ENCODE data around the gene CD274.

CD274 gene

DNA sequence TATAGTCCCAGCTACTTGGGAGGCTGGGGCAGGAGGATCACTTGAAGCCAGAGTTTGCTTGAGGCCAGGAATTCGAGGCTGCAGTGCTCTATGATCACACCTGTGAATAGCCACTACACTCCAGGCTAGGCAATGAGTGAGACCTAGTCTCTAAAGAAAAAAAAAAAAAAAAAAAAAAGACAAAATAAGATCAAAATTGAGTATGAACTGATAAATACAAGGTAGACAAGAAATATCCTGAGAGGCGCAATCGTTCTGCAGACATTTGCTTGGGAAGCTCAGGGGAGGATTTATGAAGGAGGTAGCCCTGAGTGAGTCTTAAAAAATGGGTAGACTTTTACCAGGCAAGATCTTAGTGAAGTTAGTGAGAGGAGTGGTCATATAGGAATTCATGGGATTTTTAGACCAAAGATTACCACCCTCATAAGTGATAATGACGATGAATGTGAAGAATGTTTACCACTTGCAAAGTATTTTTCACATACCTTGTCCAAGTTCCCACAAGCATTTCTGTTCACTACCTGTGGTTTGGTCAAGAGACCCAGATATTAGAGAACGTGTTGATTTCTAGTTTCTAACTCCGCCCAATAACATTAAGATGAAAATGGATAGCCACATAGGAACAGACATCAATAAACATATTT lies 64.4 kb downstream of the CD274 start:
- TF ChIP-seq, protein P1, sequence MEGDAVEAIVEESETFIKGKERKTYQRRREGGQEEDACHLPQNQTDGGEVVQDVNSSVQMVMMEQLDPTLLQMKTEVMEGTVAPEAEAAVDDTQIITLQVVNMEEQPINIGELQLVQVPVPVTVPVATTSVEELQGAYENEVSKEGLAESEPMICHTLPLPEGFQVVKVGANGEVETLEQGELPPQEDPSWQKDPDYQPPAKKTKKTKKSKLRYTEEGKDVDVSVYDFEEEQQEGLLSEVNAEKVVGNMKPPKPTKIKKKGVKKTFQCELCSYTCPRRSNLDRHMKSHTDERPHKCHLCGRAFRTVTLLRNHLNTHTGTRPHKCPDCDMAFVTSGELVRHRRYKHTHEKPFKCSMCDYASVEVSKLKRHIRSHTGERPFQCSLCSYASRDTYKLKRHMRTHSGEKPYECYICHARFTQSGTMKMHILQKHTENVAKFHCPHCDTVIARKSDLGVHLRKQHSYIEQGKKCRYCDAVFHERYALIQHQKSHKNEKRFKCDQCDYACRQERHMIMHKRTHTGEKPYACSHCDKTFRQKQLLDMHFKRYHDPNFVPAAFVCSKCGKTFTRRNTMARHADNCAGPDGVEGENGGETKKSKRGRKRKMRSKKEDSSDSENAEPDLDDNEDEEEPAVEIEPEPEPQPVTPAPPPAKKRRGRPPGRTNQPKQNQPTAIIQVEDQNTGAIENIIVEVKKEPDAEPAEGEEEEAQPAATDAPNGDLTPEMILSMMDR (IDR thresholded peaks at IDR 0.05; ENCODE audit: borderline replicate concordance, extremely low read depth, low read length, poor library complexity, severe bottlenecking) = no peak
- no peak for TF ChIP-seq EZH2 (IDR thresholded peaks at IDR 0.05; ENCODE audit: borderline replicate concordance, low read depth, low read length, severe bottlenecking)
- no peak overlapping the region for H3K4me2 ChIP-seq (ENCODE audit: insufficient read depth, low read length)

DNA sequence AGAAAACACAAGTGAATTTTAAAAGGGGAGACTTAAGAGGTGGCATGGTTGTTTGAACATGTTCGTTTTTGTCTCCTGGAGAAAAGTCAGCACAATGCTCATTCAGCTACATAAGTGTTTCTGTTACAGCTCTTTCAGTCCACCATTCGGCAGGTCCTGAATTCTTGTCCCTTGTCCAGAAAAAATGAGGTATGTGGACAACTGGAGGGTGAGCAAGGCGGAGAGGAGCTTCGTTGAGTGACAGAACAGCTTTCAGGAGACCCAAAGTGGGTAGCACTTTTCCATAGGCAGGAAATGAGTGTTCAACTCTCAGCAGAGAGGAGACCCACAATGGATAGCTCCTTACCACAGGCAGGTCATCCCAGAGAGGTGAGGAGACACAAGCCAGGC lies 64.9 kb downstream of the CD274 start:
- ATAC-seq (ENCODE audit: insufficient read depth, low read depth) (no peak), DNase-seq (no peak)
- no peaks in the 10 kb centered on the region for H3K9me3 ChIP-seq (ENCODE audit: insufficient read depth, low read length, severe bottlenecking)
- no peak overlapping the region for H3K27ac ChIP-seq (ENCODE audit: low read length)
- H3K9ac ChIP-seq (ENCODE audit: low read depth, low read length) = no peak overlapping the region
- H3K36me3 ChIP-seq (ENCODE audit: insufficient read depth, low read length) = no peaks in the 10 kb centered on the region
- no peak for TF ChIP-seq EZH2 (IDR thresholded peaks at IDR 0.05; ENCODE audit: borderline replicate concordance, low read depth, low read length, severe bottlenecking)
- TF ChIP-seq, protein P1 (IDR thresholded peaks at IDR 0.05; ENCODE audit: borderline replicate concordance, extremely low read depth, low read length, poor library complexity, severe bottlenecking) = no peak
- no peak overlapping the region for H3K4me3 ChIP-seq (ENCODE audit: low read depth in 1 of 2, low read length in 2 of 2)
- no peaks in the 10 kb centered on the region for H4K20me1 ChIP-seq (ENCODE audit: insufficient read depth, low read length)
- no peaks in the 10 kb centered on the region for H3K79me2 ChIP-seq (ENCODE audit: insufficient read depth, low read length)
- H3K4me1 ChIP-seq (ENCODE audit: insufficient read depth, low read length) = no peaks in the 10 kb centered on the region
- no peak overlapping the region for H3K4me2 ChIP-seq (ENCODE audit: insufficient read depth, low read length)
- H3K27me3 ChIP-seq (ENCODE audit: insufficient read depth, low read length, poor library complexity) = no peaks in the 10 kb centered on the region
- H2AFZ ChIP-seq (ENCODE audit: low read depth, low read length) = no peak overlapping the region

More for the DNA sequence above, 64.4 kb downstream of the CD274 start:
- no peaks in the 10 kb centered on the region for H3K36me3 ChIP-seq (ENCODE audit: insufficient read depth, low read length)
- ATAC-seq (ENCODE audit: insufficient read depth, low read depth) (no peak), DNase-seq (no peak)
- no peaks in the 10 kb centered on the region for H3K27me3 ChIP-seq (ENCODE audit: insufficient read depth, low read length, poor library complexity)
- no peak overlapping the region for H3K27ac ChIP-seq (ENCODE audit: low read length)
- H3K4me1 ChIP-seq (ENCODE audit: insufficient read depth, low read length) = no peaks in the 10 kb centered on the region
- H3K9me3 ChIP-seq (ENCODE audit: insufficient read depth, low read length, severe bottlenecking) = no peaks in the 10 kb centered on the region
- no peak overlapping the region for H2AFZ ChIP-seq (ENCODE audit: low read depth, low read length)
- H3K4me3 ChIP-seq (ENCODE audit: low read depth in 1 of 2, low read length in 2 of 2) = no peak overlapping the region
- H3K9ac ChIP-seq (ENCODE audit: low read depth, low read length) = no peak overlapping the region
- H3K79me2 ChIP-seq (ENCODE audit: insufficient read depth, low read length) = no peaks in the 10 kb centered on the region
- no peaks in the 10 kb centered on the region for H4K20me1 ChIP-seq (ENCODE audit: insufficient read depth, low read length)

DNA sequence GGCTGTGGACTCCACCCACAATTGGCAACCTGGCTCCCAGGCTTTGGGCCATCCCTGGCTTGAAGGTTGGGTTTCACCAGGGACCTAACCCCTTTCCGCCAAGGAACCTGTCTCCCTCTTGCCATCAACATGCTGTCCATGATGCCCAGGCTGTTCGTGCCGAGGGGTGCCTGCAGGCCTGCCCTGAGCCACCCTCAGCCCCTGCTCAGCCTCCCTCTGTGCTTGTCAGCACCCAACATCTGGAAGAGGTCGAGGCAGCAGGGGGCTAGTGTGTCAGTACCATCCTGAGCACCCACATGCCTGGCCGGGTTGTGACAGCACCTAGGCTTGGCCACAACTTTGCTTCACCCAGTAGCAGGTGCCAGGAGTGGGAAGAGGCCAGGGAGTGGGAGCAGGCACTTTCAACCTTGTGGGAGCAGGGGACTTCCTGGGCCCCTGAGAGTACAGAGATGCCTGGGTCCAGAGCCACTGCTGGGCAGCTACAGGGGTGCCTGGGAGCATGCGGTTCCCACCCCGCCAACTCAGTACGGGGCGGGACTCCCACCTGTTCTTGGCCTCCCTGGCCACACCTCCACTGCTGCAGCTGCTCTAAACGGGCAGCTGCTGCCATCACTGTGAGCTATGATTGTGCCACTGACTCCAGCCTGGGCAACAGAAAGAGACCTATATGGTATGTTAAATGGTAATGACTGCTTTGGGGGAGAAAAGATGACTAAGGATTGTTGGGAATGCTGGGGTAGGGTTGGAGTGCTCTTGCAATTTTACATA lies 66.3 kb downstream of the CD274 start:
- TF ChIP-seq, protein P1 (IDR thresholded peaks at IDR 0.05; ENCODE audit: borderline replicate concordance, extremely low read depth, low read length, poor library complexity, severe bottlenecking) = no peak
- Histone ChIP-seq H3K36me3 (ENCODE audit: insufficient read depth, low read length) (no peaks in the 10 kb centered on the region), H3K4me1 (ENCODE audit: insufficient read depth, low read length) (no peaks in the 10 kb centered on the region), H3K4me2 (ENCODE audit: insufficient read depth, low read length) (no peak overlapping the region), H3K4me3 (ENCODE audit: low read depth in 1 of 2, low read length in 2 of 2) (no peak overlapping the region), H3K27ac (ENCODE audit: low read length) (no peak overlapping the region), H4K20me1 (ENCODE audit: insufficient read depth, low read length) (no peaks in the 10 kb centered on the region), H3K9me3 (ENCODE audit: insufficient read depth, low read length, severe bottlenecking) (no peaks in the 10 kb centered on the region), H3K9ac (ENCODE audit: low read depth, low read length) (no peak overlapping the region), H3K79me2 (ENCODE audit: insufficient read depth, low read length) (no peaks in the 10 kb centered on the region), H2AFZ (ENCODE audit: low read depth, low read length) (no peak overlapping the region), H3K27me3 (ENCODE audit: insufficient read depth, low read length, poor library complexity) (no peaks in the 10 kb centered on the region)
- no peak for DNase-seq
- no peak for ATAC-seq (ENCODE audit: insufficient read depth, low read depth)

Data from DND-41 (cell line).